GM23338 (cell line): ENCODE data around the gene PADI1.

Experiments used
- CTCF ChIP-seq, 2 experiments: fragments of 200-600 bp in 1 of 2; sonication (generic) in 1 of 2; conservative IDR thresholded peaks; 2 replicates each; pipeline versions ENCODE4 v1.5.1 to v1.6.1; 2016 to 2017; ENCODE audit warnings: antibody characterized with exemption in 2 of 2, low read depth in 2 of 2, mild to moderate bottlenecking in 2 of 2, moderate library complexity in 1 of 2
- EZH2 ChIP-seq: fragments of 200-600 bp; sonication (generic); IDR thresholded peaks from one replicate; pipeline ENCODE4 v1.8.0; 2017; ENCODE audit warnings: antibody characterized with exemption, mild to moderate bottlenecking, low read depth; ENCODE audit not compliant: unreplicated experiment
- JUNB ChIP-seq: IDR thresholded peaks from one replicate; pipeline ENCODE4 v1.6.1; 2016; ENCODE audit warnings: antibody characterized with exemption; ENCODE audit not compliant: unreplicated experiment
- POLR2AphosphoS5 ChIP-seq: IDR thresholded peaks from 2 replicates; pipeline ENCODE4 v1.6.1; 2016; ENCODE audit warnings: antibody characterized with exemption, low read depth
- REST ChIP-seq: IDR thresholded peaks from one replicate; pipeline ENCODE4 v1.6.1; 2018; ENCODE audit warnings: antibody characterized with exemption; ENCODE audit not compliant: unreplicated experiment

- TF ChIP-seq CTCF (conservative IDR thresholded peaks at IDR 0.05; ENCODE audit: low read depth in 2 of 2) (peak; percentile 85 to 98), REST (no peak), JUNB (no peak), POLR2AphosphoS5 (no peak), EZH2 (no peak)
Observed at GRCh38 chr1:17236779-17237560, 32.0 kb downstream of the PADI1 start.
